Right lobe of liver (tissue), 6 donors: Measurements from ENCODE around the gene DDX4. TPM values are rescaled to one million over a fixed set of nuclear protein-coding genes. Genes with fewer than 3 reads are reported as not detected.

Experiments used
- ATAC-seq, 4 donors: fragments of 200-7000 bp; cut with Tn5 transposase; one replicate each; pipeline ENCODE4 v1.9.1; 2020; ENCODE audit warnings: mild to moderate bottlenecking in 4 of 4, moderate library complexity in 4 of 4
- DNase-seq, 3 donors: peaks; one replicate each; pipeline ENCODE4 v3.0.0-alpha.2; 2020
- H3K27ac ChIP-seq, 3 donors: fragments of 200-600 bp; one replicate each; pipeline ENCODE4 v1.8.0; 2022
- H3K27me3 ChIP-seq, 2 donors: fragments of 200-600 bp; one replicate each; pipeline ENCODE4 v1.8.0; 2022
- H3K36me3 ChIP-seq, 4 donors: fragments of 200-600 bp; sonication (generic) in 1 of 4; one replicate each; pipeline versions ENCODE4 v1.5.1 to v1.8.0; 2017 to 2022; ENCODE audit warnings: control low read depth in 1 of 4
- H3K4me1 ChIP-seq, 4 donors: fragments of 200-600 bp; sonication (generic) in 1 of 4; one replicate each; pipeline versions ENCODE4 v1.5.1 to v1.8.0; 2017 to 2022; ENCODE audit warnings: control low read depth in 1 of 4
- H3K4me3 ChIP-seq, 3 donors: fragments of 200-600 bp; one replicate each; pipeline ENCODE4 v1.8.0; 2022
- H3K9me3 ChIP-seq, 4 donors: fragments of 200-600 bp; sonication (generic) in 1 of 4; one replicate each; pipeline versions ENCODE4 v1.5.1 to v1.8.0; 2017 to 2022; ENCODE audit warnings: control low read depth in 1 of 4
- POLR2A ChIP-seq: fragments of 450-650 bp; IDR thresholded peaks from one replicate; pipeline ENCODE4 v1.6.1; 2017; ENCODE audit warnings: antibody characterized with exemption, mild to moderate bottlenecking
- WGBS: methylation state at CpG from one replicate; pipeline ENCODE4 v1.1.6; 2018; ENCODE audit warnings: low coverage, low lambda C conversion rate; ENCODE audit not compliant: insufficient coverage; ENCODE audit errors: missing lambda C conversion rate; 5-methylcytosine and 5-hydroxymethylcytosine counted together
- intact Hi-C, 2 donors: fragments of 100-400 bp; cut with DNase I; formaldehyde crosslinking; loops; one replicate each; pipeline versions ENCODE4 v1.11.2 to v1.14.1; 2022
- total RNA-seq, 6 experiments: library from RNA; depleted of rRNA in 2 of 6; stranded (reverse); fragments of >200 nt in 2 of 6; fragmentation: NEBNext Ultra II Directional in 3 of 6; extraction: Animal tissue kit (Norgen Biotek cat#: 25700) in 3 of 6; gene quantifications; one replicate each; pipeline versions ENCODE4 v1.1.0 to v1.2.4, GENCODE V29; 2016 to 2023
- TF ChIP-seq, protein P1 (sequence below), 4 donors: fragments of 200-600 bp in 3 of 4; fragments of 450-650 bp in 1 of 4; IDR thresholded peaks; one replicate each; pipeline versions ENCODE4 v1.5.1 to v1.8.0; 2016 to 2022; ENCODE audit warnings: antibody characterized with exemption in 4 of 4, mild to moderate bottlenecking in 2 of 4
- donor health status: DM: no; HTN: yes; CAD: no.
- donor health status: DM: no; HTN: no; CAD: no.
- donor health status: DM: no; HTN: no; CAD: no.
- donor health status: DM: no; HTN: yes; CAD: no.
- donor health status: DM: no; HTN: yes; CAD: no.

DDX4 gene
- total RNA-seq, 6 experiments from 2014 or later = not detected

DNA sequence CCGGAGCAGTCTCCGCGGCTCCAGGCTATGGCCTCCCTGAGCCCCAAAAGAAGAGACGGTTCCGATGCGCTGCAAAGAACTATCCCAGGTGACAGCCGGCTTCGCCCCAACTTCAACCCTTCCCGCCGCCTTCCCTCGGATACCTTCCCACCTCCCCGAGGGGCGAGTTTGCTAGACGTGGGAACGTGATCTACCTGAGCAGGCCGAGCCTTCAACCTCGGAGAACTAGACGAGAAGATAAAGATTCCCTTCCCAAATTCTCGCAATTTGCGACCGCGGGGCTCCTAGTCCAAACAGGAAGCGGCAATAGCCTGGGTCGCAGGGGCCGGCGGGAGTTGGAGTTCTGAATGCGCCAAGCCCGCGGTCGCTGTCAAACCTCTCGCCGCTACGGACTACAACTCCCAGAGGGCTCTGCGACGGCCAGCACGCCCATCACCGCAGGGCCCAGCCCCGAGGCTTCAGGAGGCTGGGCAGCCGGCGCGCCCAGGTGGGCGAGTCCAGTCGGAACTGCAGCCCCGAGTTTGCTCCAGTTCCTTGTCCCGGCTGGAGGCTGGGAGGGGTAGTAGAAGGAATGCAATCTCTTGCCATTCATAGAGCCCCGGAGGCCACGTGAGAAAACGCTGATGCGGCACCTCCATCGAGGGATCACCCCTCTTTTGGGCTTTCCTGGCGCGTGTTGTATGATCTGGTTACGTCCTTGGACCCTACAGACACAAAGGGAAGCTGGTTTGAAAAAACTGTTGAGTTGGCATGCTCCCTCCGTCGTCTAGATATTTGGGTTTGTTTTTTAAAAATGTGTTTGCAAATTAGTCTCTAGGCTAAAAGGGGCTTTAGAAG is 25.6 kb upstream of the DDX4 start, which contains the start of gene SLC38A9:
TSS of gene SLC38A9 (minus strand) at position 302 of the 837 bp plus-strand sequence. CDS start 14,366 bp downstream, outside the sequence.
- ATAC-seq = peak; percentile 100
- H3K4me3 ChIP-seq = peak within 1 kb of the TSS; percentile 64 to 96 (median 82)
- WGBS = 0% methylated on average over 32 of the region's 55 CpGs

DNA sequence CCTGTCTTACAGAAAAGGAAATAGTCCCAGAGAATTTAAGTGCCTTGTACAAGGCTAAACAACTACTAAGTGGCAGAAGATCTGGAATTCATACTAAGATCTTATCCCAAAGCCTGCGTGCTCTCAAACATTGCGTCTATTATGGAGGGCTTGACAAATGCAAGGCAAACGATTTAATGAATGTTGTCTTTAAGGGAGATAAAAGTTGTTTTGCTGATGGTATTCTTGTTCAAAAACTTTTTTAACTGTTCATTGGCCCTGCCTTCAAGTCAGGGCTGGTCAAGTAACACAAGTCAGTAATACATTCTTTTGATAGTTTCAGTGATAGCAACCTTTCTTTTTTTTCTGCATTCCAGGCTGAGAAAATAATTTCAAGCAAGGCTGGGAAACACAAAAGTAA is 24.0 kb upstream of the DDX4 start:
- WGBS = 87% methylated on average over 3 of the region's 3 CpGs
- intact Hi-C loops = no loop called here
- no peak for ATAC-seq
- H3K27ac ChIP-seq = no peak overlapping the region
- no peak for DNase-seq
- H3K4me3 ChIP-seq = no peak overlapping the region
- no peaks in the 10 kb centered on the region for H3K9me3 ChIP-seq
- H3K27me3 ChIP-seq = no peaks in the 10 kb centered on the region
- TF ChIP-seq, protein P1, sequence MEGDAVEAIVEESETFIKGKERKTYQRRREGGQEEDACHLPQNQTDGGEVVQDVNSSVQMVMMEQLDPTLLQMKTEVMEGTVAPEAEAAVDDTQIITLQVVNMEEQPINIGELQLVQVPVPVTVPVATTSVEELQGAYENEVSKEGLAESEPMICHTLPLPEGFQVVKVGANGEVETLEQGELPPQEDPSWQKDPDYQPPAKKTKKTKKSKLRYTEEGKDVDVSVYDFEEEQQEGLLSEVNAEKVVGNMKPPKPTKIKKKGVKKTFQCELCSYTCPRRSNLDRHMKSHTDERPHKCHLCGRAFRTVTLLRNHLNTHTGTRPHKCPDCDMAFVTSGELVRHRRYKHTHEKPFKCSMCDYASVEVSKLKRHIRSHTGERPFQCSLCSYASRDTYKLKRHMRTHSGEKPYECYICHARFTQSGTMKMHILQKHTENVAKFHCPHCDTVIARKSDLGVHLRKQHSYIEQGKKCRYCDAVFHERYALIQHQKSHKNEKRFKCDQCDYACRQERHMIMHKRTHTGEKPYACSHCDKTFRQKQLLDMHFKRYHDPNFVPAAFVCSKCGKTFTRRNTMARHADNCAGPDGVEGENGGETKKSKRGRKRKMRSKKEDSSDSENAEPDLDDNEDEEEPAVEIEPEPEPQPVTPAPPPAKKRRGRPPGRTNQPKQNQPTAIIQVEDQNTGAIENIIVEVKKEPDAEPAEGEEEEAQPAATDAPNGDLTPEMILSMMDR (IDR thresholded peaks at IDR 0.05) = no peak
- TF ChIP-seq POLR2A = no peak
- H3K36me3 ChIP-seq = no peaks in the 10 kb centered on the region
- H3K4me1 ChIP-seq = peaks cover 0 to 5% (median 3%) of the 10 kb centered on the region in 4 donors

More for the DNA sequence above, 25.6 kb upstream of the DDX4 start, which contains the start of gene SLC38A9:
- intact Hi-C loops = no loop called here
- Histone ChIP-seq H3K36me3 (no peaks in the 10 kb centered on the region), H3K4me1 (peaks cover 0 to 5% (median 3%) of the 10 kb centered on the region in 4 donors), H3K27me3 (no peaks in the 10 kb centered on the region), H3K27ac (peak within 1 kb of the TSS; percentile 26 to 34 (median 32)), H3K9me3 (no peaks in the 10 kb centered on the region)
- TF ChIP-seq POLR2A = peak; percentile 67
- TF ChIP-seq, protein P1 (IDR thresholded peaks at IDR 0.05) = no peak
- peak; percentile 97 for DNase-seq

DNA sequence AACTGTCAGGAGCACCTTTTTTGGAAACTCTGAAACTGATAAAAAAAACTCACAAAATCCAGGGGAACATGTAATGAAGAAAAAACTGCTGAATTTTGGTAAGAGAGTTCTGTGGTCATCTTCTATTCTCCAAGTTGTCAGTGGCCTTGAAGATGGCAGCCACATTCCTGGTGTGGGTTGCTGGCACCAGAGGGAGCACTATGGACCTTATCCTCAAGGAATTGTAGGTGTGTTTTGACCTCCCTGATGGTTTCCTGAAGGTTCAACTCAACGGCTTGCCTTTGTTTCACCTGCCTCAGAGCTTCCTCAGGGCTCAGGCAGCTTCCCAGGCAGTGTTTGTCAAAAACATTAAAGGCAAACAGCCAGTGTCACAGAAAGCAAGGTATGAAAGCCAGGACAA is 23.5 kb upstream of the DDX4 start:
- ATAC-seq = no peak
- no peak overlapping the region for H3K27ac ChIP-seq
- no peaks in the 10 kb centered on the region for H3K27me3 ChIP-seq
- no peak for DNase-seq
- 13% methylated on average over 1 of the region's 1 CpG for WGBS
- H3K36me3 ChIP-seq = no peaks in the 10 kb centered on the region
- no peaks in the 10 kb centered on the region for H3K9me3 ChIP-seq
- no peak overlapping the region for H3K4me3 ChIP-seq
- H3K4me1 ChIP-seq = peaks cover 0 to 5% (median 3%) of the 10 kb centered on the region in 4 donors
- intact Hi-C loops = no loop called here
- TF ChIP-seq, protein P1 (IDR thresholded peaks at IDR 0.05) = no peak

DNA sequence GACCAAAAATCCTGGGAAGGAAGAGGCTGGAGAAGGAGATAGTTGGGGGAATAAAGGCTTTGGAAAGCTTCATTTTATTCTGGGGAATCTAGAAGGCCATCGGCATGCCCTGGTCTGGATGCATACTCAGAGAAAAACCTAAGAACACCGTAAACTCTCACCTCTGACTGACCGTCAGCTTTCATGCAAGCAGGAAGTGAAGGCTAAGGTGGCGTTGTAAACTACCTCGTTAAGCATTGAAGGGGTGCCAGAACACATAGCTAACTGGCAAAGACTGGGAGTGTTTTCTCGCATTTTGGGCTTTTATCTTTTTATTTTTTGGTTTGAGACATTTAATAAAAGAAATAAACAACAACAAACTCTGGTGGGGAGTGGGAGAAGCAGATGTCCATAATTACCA is 23.1 kb upstream of the DDX4 start:
- H3K4me1 ChIP-seq = peaks cover 0 to 5% (median 3%) of the 10 kb centered on the region in 4 donors
- no peak overlapping the region for H3K27ac ChIP-seq
- DNase-seq (no peak), ATAC-seq (no peak)
- no peaks in the 10 kb centered on the region for H3K27me3 ChIP-seq
- no peak overlapping the region for H3K4me3 ChIP-seq
- TF ChIP-seq POLR2A = no peak
- TF ChIP-seq, protein P1 (IDR thresholded peaks at IDR 0.05) = no peak
- no peaks in the 10 kb centered on the region for H3K9me3 ChIP-seq
- 51% methylated on average over 4 of the region's 6 CpGs for WGBS
- intact Hi-C loops = no loop called here
- H3K36me3 ChIP-seq = no peaks in the 10 kb centered on the region
